ENCODE data around the gene NUDT22.

NUDT22 gene

GRCh38 chr11:64237484-64237951 lies 11.4 kb downstream of the NUDT22 start:
- Histone ChIP-seq H4K5ac (ENCODE audit: low read length) (no peak overlapping the region), H4K8ac (ENCODE audit: low read depth, low read length) (no peak overlapping the region), H2BK120ac (ENCODE audit: low read depth, low read length) (no peak overlapping the region), H3K4me1 (ENCODE audit: control insufficient read depth, low read depth, low read length) (peaks cover 8% of the 10 kb centered on the region), H3K27me3 (ENCODE audit: insufficient read depth, low read length, poor library complexity) (no peaks in the 10 kb centered on the region), H2BK15ac (replicated peaks; ENCODE audit: low read depth) (no peak overlapping the region), H3K79me2 (ENCODE audit: control insufficient read depth, insufficient read depth, low read length) (peaks cover under 1% of the 10 kb centered on the region), H3K23ac (ENCODE audit: low read length) (no peak overlapping the region), H3K27ac (ENCODE audit: low read depth, low read length) (no peak overlapping the region), H3K18ac (ENCODE audit: low read length) (no peak overlapping the region), H3K9ac (ENCODE audit: low read length) (no peak overlapping the region), H3K36me3 (ENCODE audit: control insufficient read depth, insufficient read depth, low read length) (no peaks in the 10 kb centered on the region), H3K79me1 (ENCODE audit: low read length) (peaks cover 2% of the 10 kb centered on the region), H2BK5ac (ENCODE audit: low read length) (no peak overlapping the region), H3K56ac (ENCODE audit: low read length) (no peak overlapping the region), H3K4me3 (ENCODE audit: low read length) (no peak overlapping the region), H3K4ac (ENCODE audit: low read depth, low read length) (no peak overlapping the region), H2AK5ac (ENCODE audit: low read length) (no peak overlapping the region), H3K4me2 (ENCODE audit: low read length) (no peak overlapping the region)
- WGBS (ENCODE audit: extremely low coverage, insufficient coverage, low lambda C conversion rate): no CpG with 5 or more reads among the region's 12 CpGs
- no peak for DNase-seq

DNA sequence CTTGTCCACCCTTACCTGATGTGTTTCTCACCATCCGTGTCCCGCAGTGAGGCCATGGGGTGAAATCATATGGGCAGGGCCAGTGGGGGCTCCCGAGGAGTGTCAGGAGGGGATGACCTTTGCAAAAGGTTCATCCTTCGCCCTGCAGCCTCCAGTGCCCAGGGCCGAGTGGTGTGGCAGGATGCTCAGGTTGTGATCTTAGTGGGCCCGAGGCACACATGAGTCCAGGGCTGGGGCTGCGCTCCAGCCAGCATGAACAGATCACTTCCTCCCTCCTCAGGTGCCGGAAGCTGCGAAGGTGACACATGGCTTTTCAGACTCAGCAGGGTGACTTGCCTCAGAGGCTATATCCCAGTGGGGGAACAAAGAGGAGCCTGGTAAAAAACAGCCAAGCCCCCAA lies 12.0 kb downstream of the NUDT22 start:
- Histone ChIP-seq H3K4me3 (ENCODE audit: low read length) (no peak overlapping the region), H3K4ac (ENCODE audit: low read depth, low read length) (no peak overlapping the region), H2AK5ac (ENCODE audit: low read length) (no peak overlapping the region), H2BK15ac (replicated peaks; ENCODE audit: low read depth) (no peak overlapping the region), H3K27me3 (ENCODE audit: insufficient read depth, low read length, poor library complexity) (no peaks in the 10 kb centered on the region), H3K4me1 (ENCODE audit: control insufficient read depth, low read depth, low read length) (peaks cover 8% of the 10 kb centered on the region), H4K5ac (ENCODE audit: low read length) (no peak overlapping the region), H4K8ac (ENCODE audit: low read depth, low read length) (no peak overlapping the region), H3K79me2 (ENCODE audit: control insufficient read depth, insufficient read depth, low read length) (peaks cover 4% of the 10 kb centered on the region), H2BK5ac (ENCODE audit: low read length) (no peak overlapping the region), H3K36me3 (ENCODE audit: control insufficient read depth, insufficient read depth, low read length) (no peaks in the 10 kb centered on the region), H3K56ac (ENCODE audit: low read length) (no peak overlapping the region), H3K18ac (ENCODE audit: low read length) (no peak overlapping the region), H3K9ac (ENCODE audit: low read length) (no peak overlapping the region), H3K27ac (ENCODE audit: low read depth, low read length) (no peak overlapping the region), H2BK120ac (ENCODE audit: low read depth, low read length) (no peak overlapping the region), H3K4me2 (ENCODE audit: low read length) (no peak overlapping the region), H3K23ac (ENCODE audit: low read length) (no peak overlapping the region), H3K79me1 (ENCODE audit: low read length) (peaks cover 4% of the 10 kb centered on the region)
- no CpG with 5 or more reads among the region's 9 CpGs for WGBS (ENCODE audit: extremely low coverage, insufficient coverage, low lambda C conversion rate)
- no peak for DNase-seq

DNA sequence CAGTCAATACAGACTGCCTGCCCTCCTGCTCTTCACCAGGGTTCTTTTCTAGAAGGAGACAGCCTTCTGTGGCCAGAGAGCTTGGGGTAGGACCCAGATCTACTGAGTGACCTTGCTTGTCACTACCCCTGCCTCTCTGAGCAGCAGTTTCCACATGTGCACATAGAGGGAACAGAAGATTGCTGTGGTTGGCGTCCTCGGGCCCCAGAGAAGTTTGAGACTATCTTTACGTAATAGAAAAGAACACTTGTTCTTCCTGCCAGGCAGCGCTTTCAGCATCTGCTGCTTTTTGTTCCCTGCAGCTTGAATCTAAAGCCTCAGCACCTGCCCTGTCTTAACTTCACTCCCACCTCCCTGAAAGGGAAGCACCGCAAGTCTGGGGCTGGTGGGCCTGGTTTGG lies 12.9 kb downstream of the NUDT22 start:
- H3K36me3 ChIP-seq (ENCODE audit: control insufficient read depth, insufficient read depth, low read length): peaks cover 1% of the 10 kb centered on the region
- no peak overlapping the region for H3K23ac ChIP-seq (ENCODE audit: low read length)
- no peak overlapping the region for H2BK5ac ChIP-seq (ENCODE audit: low read length)
- no peak overlapping the region for H3K9ac ChIP-seq (ENCODE audit: low read length)
- no peak overlapping the region for H3K4me2 ChIP-seq (ENCODE audit: low read length)
- H3K27me3 ChIP-seq (ENCODE audit: insufficient read depth, low read length, poor library complexity): no peaks in the 10 kb centered on the region
- H3K4me3 ChIP-seq (ENCODE audit: low read length): no peak overlapping the region
- H3K79me2 ChIP-seq (ENCODE audit: control insufficient read depth, insufficient read depth, low read length): peaks cover 7% of the 10 kb centered on the region
- H2BK120ac ChIP-seq (ENCODE audit: low read depth, low read length): no peak overlapping the region
- H3K79me1 ChIP-seq (ENCODE audit: low read length): peaks cover 7% of the 10 kb centered on the region
- no peak overlapping the region for H3K27ac ChIP-seq (ENCODE audit: low read depth, low read length)
- no peak overlapping the region for H3K56ac ChIP-seq (ENCODE audit: low read length)
- H2AK5ac ChIP-seq (ENCODE audit: low read length): no peak overlapping the region
- H4K5ac ChIP-seq (ENCODE audit: low read length): no peak overlapping the region
- WGBS (ENCODE audit: extremely low coverage, insufficient coverage, low lambda C conversion rate): no CpG with 5 or more reads among the region's 5 CpGs
- DNase-seq: no peak
- no peak overlapping the region for H4K8ac ChIP-seq (ENCODE audit: low read depth, low read length)
- H3K4me1 ChIP-seq (ENCODE audit: control insufficient read depth, low read depth, low read length): peaks cover 6% of the 10 kb centered on the region
- H3K18ac ChIP-seq (ENCODE audit: low read length): no peak overlapping the region
- H3K4ac ChIP-seq (ENCODE audit: low read depth, low read length): no peak overlapping the region
- H2BK15ac ChIP-seq (replicated peaks; ENCODE audit: low read depth): no peak overlapping the region

DNA sequence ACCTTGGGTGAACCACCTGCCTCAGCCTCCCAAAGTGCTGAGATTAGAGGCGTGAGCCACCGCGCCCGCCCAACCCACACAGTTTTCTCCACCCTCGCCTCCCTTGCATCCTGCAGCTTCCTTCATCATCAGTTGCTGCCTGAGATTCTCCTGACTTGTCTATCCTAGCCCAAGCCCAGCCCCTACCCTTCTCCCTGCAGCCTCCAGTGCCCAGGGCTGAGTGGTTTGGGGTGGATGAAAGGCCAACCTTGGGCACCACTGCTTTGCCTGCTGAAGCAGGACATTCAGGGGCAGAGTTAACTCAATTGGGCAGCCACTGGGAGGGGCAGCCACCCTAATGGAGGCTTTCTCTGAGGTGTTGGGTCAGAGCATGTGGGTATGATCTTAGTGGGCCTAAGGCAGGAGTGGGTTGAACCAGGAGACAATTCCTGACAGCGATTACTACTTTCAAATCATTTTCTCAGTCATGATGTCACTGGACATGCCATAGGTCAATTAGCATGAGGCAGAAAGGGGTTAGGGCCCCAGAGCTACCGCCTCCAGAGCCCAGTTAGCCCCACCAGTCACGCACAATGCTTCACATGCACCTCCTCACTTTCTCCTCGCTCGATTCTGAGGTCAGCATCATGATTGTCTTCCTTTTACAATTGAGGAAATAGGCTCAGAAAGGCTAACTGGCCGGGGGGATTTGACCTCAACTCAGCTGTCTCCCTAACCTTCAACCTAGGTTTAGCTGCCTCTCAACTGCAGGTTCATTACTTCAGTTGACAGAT lies 13.8 kb downstream of the NUDT22 start:
- Histone ChIP-seq H4K5ac (ENCODE audit: low read length) (no peak overlapping the region), H3K27me3 (ENCODE audit: insufficient read depth, low read length, poor library complexity) (no peaks in the 10 kb centered on the region), H3K36me3 (ENCODE audit: control insufficient read depth, insufficient read depth, low read length) (peaks cover 1% of the 10 kb centered on the region), H3K79me1 (ENCODE audit: low read length) (peaks cover 7% of the 10 kb centered on the region), H3K27ac (ENCODE audit: low read depth, low read length) (no peak overlapping the region), H2BK120ac (ENCODE audit: low read depth, low read length) (no peak overlapping the region), H2AK5ac (ENCODE audit: low read length) (peak overlapping the region; percentile 90), H2BK5ac (ENCODE audit: low read length) (no peak overlapping the region), H3K4me2 (ENCODE audit: low read length) (peak overlapping the region; percentile 83), H3K4ac (ENCODE audit: low read depth, low read length) (no peak overlapping the region), H3K18ac (ENCODE audit: low read length) (no peak overlapping the region), H3K79me2 (ENCODE audit: control insufficient read depth, insufficient read depth, low read length) (peaks cover 8% of the 10 kb centered on the region), H3K23ac (ENCODE audit: low read length) (no peak overlapping the region), H4K8ac (ENCODE audit: low read depth, low read length) (no peak overlapping the region), H3K56ac (ENCODE audit: low read length) (peak overlapping the region; percentile 97), H2BK15ac (replicated peaks; ENCODE audit: low read depth) (no peak overlapping the region), H3K4me3 (ENCODE audit: low read length) (no peak overlapping the region), H3K9ac (ENCODE audit: low read length) (peak overlapping the region; percentile 96), H3K4me1 (ENCODE audit: control insufficient read depth, low read depth, low read length) (peaks cover 6% of the 10 kb centered on the region)
- WGBS (ENCODE audit: extremely low coverage, insufficient coverage, low lambda C conversion rate): no CpG with 5 or more reads among the region's 11 CpGs
- no peak for DNase-seq

GRCh38 chr11:64240435-64241240 lies 14.6 kb downstream of the NUDT22 start, which contains the start of gene FKBP2:
FKBP2 (plus strand) TSS chr11:64241095; CDS start chr11:64242388, 1,293 bp downstream.
- H4K8ac ChIP-seq (ENCODE audit: low read depth, low read length): peak within 1 kb of the TSS; percentile 83

More at GRCh38 chr11:64240435-64241240, 14.6 kb downstream of the NUDT22 start, which contains the start of gene FKBP2:
- Histone ChIP-seq H3K56ac (ENCODE audit: low read length) (peak within 1 kb of the TSS; percentile 97), H3K27ac (ENCODE audit: low read depth, low read length) (peak within 1 kb of the TSS; percentile 95), H3K23ac (ENCODE audit: low read length) (peak within 1 kb of the TSS; percentile 89), H3K9ac (ENCODE audit: low read length) (peak within 1 kb of the TSS; percentile 96), H3K36me3 (ENCODE audit: control insufficient read depth, insufficient read depth, low read length) (peaks cover 1% of the 10 kb centered on the region), H3K4me3 (ENCODE audit: low read length) (peak within 1 kb of the TSS; percentile 88), H3K79me2 (ENCODE audit: control insufficient read depth, insufficient read depth, low read length) (peaks cover 16% of the 10 kb centered on the region), H4K5ac (ENCODE audit: low read length) (peak within 1 kb of the TSS; percentile 87), H2AK5ac (ENCODE audit: low read length) (peak within 1 kb of the TSS; percentile 90), H3K4me1 (ENCODE audit: control insufficient read depth, low read depth, low read length) (peaks cover 6% of the 10 kb centered on the region), H3K27me3 (ENCODE audit: insufficient read depth, low read length, poor library complexity) (no peaks in the 10 kb centered on the region), H3K18ac (ENCODE audit: low read length) (peak within 1 kb of the TSS; percentile 93), H3K4me2 (ENCODE audit: low read length) (peak within 1 kb of the TSS; percentile 83), H3K79me1 (ENCODE audit: low read length) (peaks cover 7% of the 10 kb centered on the region), H2BK5ac (ENCODE audit: low read length) (peak within 1 kb of the TSS; percentile 95), H2BK15ac (replicated peaks; ENCODE audit: low read depth) (no peak within 1 kb of the TSS), H3K4ac (ENCODE audit: low read depth, low read length) (peak within 1 kb of the TSS; percentile 94), H2BK120ac (ENCODE audit: low read depth, low read length) (peak within 1 kb of the TSS; percentile 6)
- peak; percentile 98 for DNase-seq
- no CpG with 5 or more reads among the region's 58 CpGs for WGBS (ENCODE audit: extremely low coverage, insufficient coverage, low lambda C conversion rate)
